WTC11 (cell line): ENCODE results near the gene PCNP. TPM values are rescaled to one million over a fixed set of nuclear protein-coding genes. Genes with fewer than 3 reads are reported as not detected.

Experiments
- ATAC-seq: fragments of 200-7000 bp; cut with Tn5 transposase; 2 replicates; pipeline ENCODE4 v1.10.0; 2021; ENCODE audit warnings: mild to moderate bottlenecking, moderate library complexity
- CTCF ChIA-PET: fragments of 300-600 bp; sonication (Branson Sonifier 250); formaldehyde crosslinking; loops from one replicate; lab custom pipeline; 2021; ENCODE audit warnings: antibody characterized with exemption; lab: Charles Lee
- POLR2A ChIA-PET: fragments of 350-600 bp; sonication (Branson Sonifier 250); formaldehyde crosslinking; loops from one replicate; lab custom pipeline; 2021; ENCODE audit warnings: antibody characterized with exemption; lab: Charles Lee
- DNase-seq: peaks from one replicate; pipeline ENCODE4 v3.0.0; 2021; ENCODE audit warnings: low spot score
- H3K27ac Mint-ChIP-seq: 2 replicates; pipeline ENCODE4 v1.8.0; 2021; ENCODE audit warnings: mixed read lengths
- H3K27me3 Mint-ChIP-seq: 2 replicates; pipeline ENCODE4 v1.8.0; 2021; ENCODE audit warnings: low read depth, mild to moderate bottlenecking, moderate library complexity, mixed read lengths
- H3K36me3 Mint-ChIP-seq: 2 replicates; pipeline ENCODE4 v1.8.0; 2021; ENCODE audit warnings: mixed read lengths
- H3K4me1 Mint-ChIP-seq: 2 replicates; pipeline ENCODE4 v1.8.0; 2022; ENCODE audit warnings: mixed read lengths
- H3K4me3 Mint-ChIP-seq: 2 replicates; pipeline ENCODE4 v1.8.0; 2021; ENCODE audit warnings: mild to moderate bottlenecking, moderate library complexity, mixed read lengths
- H3K9me3 Mint-ChIP-seq: 2 replicates; pipeline ENCODE4 v1.8.0; 2021; ENCODE audit warnings: mixed read lengths
- ATF1 ChIP-seq: sonication (generic); formaldehyde crosslinking; IDR thresholded peaks from 2 replicates; pipeline ENCODE4 v1.8.1; 2023; ENCODE audit warnings: mild to moderate bottlenecking, moderate library complexity, missing genetic modification reagents
- ETV6 ChIP-seq: sonication (generic); formaldehyde crosslinking; IDR thresholded peaks from 2 replicates; pipeline ENCODE4 v1.8.1; 2022; ENCODE audit warnings: mild to moderate bottlenecking, missing genetic modification reagents
- JAZF1 ChIP-seq: fragments of 250-450 bp; sonication (Bioruptor Pico); IDR thresholded peaks from 2 replicates; pipeline ENCODE4 v1.9.0; 2021; ENCODE audit warnings: moderate library complexity, mild to moderate bottlenecking, inconsistent platforms
- NFATC4 ChIP-seq: fragments of 250-450 bp; sonication (Bioruptor Pico); IDR thresholded peaks from 2 replicates; pipeline ENCODE4 v1.9.0; 2021; ENCODE audit warnings: mild to moderate bottlenecking
- PRRX2 ChIP-seq: fragments of 250-450 bp; sonication (Bioruptor Pico); IDR thresholded peaks from 2 replicates; pipeline ENCODE4 v1.8.0; 2021; ENCODE audit warnings: mild to moderate bottlenecking
- RORB ChIP-seq: fragments of 250-450 bp; sonication (Bioruptor Pico); IDR thresholded peaks from 2 replicates; pipeline ENCODE4 v1.9.0; 2021; ENCODE audit warnings: mild to moderate bottlenecking
- total RNA-seq: library from RNA; stranded (reverse); gene quantifications from 3 replicates; pipeline ENCODE4 v1.2.3, GENCODE V29; 2021
- TF ChIP-seq, protein P1 (sequence below): sonication (generic); formaldehyde crosslinking; IDR thresholded peaks from 2 replicates; pipeline ENCODE4 v1.8.0; 2023; ENCODE audit warnings: mild to moderate bottlenecking, missing genetic modification reagents
- TF ChIP-seq, protein P2 (sequence below): sonication (generic); formaldehyde crosslinking; conservative IDR thresholded peaks from 2 replicates; pipeline ENCODE4 v1.8.1; 2023; ENCODE audit warnings: mild to moderate bottlenecking, low read depth, missing genetic modification reagents, moderate library complexity
- TF ChIP-seq, protein P3 (sequence below): sonication (generic); formaldehyde crosslinking; IDR thresholded peaks from 2 replicates; pipeline ENCODE4 v1.8.1; 2022; ENCODE audit warnings: mild to moderate bottlenecking, missing genetic modification reagents, moderate library complexity, borderline replicate concordance
- TF ChIP-seq, protein P4 (sequence below): sonication (generic); formaldehyde crosslinking; IDR thresholded peaks from 2 replicates; pipeline ENCODE4 v1.8.1; 2023; ENCODE audit warnings: mild to moderate bottlenecking, missing genetic modification reagents
- TF ChIP-seq, protein P5 (sequence below): sonication (generic); formaldehyde crosslinking; IDR thresholded peaks from 2 replicates; pipeline ENCODE4 v1.8.1; 2023; ENCODE audit warnings: mild to moderate bottlenecking, missing genetic modification reagents, moderate library complexity
- TF ChIP-seq, protein P6 (sequence below): sonication (generic); formaldehyde crosslinking; IDR thresholded peaks from 2 replicates; pipeline ENCODE4 v1.8.0; 2023; ENCODE audit warnings: missing genetic modification reagents, mild to moderate bottlenecking, borderline replicate concordance

The PCNP gene
- total RNA-seq, 1 experiment from 2014 or later, result 187 TPM

DNA sequence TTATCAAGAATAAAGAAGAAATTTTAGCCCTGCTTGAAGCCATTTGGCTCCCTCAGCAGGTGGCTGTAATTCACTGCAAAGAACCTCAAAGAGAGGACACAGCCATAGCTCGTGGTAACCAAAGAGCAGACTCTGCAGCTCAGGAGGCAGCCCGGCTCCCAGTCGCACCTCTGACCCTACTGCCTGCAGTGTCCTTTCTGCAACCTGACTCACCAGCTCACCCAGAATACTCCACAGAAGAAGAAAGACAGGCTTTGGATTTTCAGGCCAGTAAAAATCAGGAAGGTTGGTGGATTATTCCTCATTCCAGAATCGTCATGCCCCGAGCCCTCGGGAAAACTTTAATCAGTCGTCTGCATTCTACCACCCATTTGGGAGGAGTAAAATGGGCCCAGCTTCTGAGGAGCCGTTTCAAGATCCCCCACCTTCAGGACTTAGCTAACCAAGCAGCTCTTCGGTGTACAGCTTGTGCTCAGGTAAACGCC, 64.3 kb downstream of the PCNP start:
- Mint-ChIP-seq H3K4me3 (no peak overlapping the region), H3K36me3 (no peaks in the 10 kb centered on the region), H3K27me3 (no peaks in the 10 kb centered on the region), H3K9me3 (no peaks in the 10 kb centered on the region), H3K4me1 (peaks cover 29% of the 10 kb centered on the region), H3K27ac (no peak overlapping the region)
- DNase-seq (peak; percentile 22), ATAC-seq (peak; percentile 67)
- ChIA-PET POLR2A (no interaction called here), CTCF (interaction anchor here (0.6 to 1.2 kb wide), 5 partner anchors 10 to 443 kb away, joined by 3 to 6 read pairs (median 4); partner anchors contain the start of gene PCNP)
- TF ChIP-seq, protein P1, sequence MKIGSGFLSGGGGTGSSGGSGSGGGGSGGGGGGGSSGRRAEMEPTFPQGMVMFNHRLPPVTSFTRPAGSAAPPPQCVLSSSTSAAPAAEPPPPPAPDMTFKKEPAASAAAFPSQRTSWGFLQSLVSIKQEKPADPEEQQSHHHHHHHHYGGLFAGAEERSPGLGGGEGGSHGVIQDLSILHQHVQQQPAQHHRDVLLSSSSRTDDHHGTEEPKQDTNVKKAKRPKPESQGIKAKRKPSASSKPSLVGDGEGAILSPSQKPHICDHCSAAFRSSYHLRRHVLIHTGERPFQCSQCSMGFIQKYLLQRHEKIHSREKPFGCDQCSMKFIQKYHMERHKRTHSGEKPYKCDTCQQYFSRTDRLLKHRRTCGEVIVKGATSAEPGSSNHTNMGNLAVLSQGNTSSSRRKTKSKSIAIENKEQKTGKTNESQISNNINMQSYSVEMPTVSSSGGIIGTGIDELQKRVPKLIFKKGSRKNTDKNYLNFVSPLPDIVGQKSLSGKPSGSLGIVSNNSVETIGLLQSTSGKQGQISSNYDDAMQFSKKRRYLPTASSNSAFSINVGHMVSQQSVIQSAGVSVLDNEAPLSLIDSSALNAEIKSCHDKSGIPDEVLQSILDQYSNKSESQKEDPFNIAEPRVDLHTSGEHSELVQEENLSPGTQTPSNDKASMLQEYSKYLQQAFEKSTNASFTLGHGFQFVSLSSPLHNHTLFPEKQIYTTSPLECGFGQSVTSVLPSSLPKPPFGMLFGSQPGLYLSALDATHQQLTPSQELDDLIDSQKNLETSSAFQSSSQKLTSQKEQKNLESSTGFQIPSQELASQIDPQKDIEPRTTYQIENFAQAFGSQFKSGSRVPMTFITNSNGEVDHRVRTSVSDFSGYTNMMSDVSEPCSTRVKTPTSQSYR, result no peak
- TF ChIP-seq RORB (CRISPR knock-in tag) (no peak), NFATC4 (no peak), PRRX2 (CRISPR knock-in tag) (no peak), ETV6 (CRISPR knock-in tag) (no peak), ATF1 (CRISPR knock-in tag) (no peak), JAZF1 (CRISPR knock-in tag) (no peak)
- TF ChIP-seq, protein P2, sequence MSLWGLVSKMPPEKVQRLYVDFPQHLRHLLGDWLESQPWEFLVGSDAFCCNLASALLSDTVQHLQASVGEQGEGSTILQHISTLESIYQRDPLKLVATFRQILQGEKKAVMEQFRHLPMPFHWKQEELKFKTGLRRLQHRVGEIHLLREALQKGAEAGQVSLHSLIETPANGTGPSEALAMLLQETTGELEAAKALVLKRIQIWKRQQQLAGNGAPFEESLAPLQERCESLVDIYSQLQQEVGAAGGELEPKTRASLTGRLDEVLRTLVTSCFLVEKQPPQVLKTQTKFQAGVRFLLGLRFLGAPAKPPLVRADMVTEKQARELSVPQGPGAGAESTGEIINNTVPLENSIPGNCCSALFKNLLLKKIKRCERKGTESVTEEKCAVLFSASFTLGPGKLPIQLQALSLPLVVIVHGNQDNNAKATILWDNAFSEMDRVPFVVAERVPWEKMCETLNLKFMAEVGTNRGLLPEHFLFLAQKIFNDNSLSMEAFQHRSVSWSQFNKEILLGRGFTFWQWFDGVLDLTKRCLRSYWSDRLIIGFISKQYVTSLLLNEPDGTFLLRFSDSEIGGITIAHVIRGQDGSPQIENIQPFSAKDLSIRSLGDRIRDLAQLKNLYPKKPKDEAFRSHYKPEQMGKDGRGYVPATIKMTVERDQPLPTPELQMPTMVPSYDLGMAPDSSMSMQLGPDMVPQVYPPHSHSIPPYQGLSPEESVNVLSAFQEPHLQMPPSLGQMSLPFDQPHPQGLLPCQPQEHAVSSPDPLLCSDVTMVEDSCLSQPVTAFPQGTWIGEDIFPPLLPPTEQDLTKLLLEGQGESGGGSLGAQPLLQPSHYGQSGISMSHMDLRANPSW (CRISPR knock-in tag), result no peak
- TF ChIP-seq, protein P3, sequence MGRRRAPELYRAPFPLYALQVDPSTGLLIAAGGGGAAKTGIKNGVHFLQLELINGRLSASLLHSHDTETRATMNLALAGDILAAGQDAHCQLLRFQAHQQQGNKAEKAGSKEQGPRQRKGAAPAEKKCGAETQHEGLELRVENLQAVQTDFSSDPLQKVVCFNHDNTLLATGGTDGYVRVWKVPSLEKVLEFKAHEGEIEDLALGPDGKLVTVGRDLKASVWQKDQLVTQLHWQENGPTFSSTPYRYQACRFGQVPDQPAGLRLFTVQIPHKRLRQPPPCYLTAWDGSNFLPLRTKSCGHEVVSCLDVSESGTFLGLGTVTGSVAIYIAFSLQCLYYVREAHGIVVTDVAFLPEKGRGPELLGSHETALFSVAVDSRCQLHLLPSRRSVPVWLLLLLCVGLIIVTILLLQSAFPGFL (CRISPR knock-in tag), result no peak
- TF ChIP-seq, protein P4, sequence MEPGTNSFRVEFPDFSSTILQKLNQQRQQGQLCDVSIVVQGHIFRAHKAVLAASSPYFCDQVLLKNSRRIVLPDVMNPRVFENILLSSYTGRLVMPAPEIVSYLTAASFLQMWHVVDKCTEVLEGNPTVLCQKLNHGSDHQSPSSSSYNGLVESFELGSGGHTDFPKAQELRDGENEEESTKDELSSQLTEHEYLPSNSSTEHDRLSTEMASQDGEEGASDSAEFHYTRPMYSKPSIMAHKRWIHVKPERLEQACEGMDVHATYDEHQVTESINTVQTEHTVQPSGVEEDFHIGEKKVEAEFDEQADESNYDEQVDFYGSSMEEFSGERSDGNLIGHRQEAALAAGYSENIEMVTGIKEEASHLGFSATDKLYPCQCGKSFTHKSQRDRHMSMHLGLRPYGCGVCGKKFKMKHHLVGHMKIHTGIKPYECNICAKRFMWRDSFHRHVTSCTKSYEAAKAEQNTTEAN, result no peak
- TF ChIP-seq, protein P5, sequence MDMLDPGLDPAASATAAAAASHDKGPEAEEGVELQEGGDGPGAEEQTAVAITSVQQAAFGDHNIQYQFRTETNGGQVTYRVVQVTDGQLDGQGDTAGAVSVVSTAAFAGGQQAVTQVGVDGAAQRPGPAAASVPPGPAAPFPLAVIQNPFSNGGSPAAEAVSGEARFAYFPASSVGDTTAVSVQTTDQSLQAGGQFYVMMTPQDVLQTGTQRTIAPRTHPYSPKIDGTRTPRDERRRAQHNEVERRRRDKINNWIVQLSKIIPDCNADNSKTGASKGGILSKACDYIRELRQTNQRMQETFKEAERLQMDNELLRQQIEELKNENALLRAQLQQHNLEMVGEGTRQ (CRISPR knock-in tag), result no peak
- TF ChIP-seq, protein P6, sequence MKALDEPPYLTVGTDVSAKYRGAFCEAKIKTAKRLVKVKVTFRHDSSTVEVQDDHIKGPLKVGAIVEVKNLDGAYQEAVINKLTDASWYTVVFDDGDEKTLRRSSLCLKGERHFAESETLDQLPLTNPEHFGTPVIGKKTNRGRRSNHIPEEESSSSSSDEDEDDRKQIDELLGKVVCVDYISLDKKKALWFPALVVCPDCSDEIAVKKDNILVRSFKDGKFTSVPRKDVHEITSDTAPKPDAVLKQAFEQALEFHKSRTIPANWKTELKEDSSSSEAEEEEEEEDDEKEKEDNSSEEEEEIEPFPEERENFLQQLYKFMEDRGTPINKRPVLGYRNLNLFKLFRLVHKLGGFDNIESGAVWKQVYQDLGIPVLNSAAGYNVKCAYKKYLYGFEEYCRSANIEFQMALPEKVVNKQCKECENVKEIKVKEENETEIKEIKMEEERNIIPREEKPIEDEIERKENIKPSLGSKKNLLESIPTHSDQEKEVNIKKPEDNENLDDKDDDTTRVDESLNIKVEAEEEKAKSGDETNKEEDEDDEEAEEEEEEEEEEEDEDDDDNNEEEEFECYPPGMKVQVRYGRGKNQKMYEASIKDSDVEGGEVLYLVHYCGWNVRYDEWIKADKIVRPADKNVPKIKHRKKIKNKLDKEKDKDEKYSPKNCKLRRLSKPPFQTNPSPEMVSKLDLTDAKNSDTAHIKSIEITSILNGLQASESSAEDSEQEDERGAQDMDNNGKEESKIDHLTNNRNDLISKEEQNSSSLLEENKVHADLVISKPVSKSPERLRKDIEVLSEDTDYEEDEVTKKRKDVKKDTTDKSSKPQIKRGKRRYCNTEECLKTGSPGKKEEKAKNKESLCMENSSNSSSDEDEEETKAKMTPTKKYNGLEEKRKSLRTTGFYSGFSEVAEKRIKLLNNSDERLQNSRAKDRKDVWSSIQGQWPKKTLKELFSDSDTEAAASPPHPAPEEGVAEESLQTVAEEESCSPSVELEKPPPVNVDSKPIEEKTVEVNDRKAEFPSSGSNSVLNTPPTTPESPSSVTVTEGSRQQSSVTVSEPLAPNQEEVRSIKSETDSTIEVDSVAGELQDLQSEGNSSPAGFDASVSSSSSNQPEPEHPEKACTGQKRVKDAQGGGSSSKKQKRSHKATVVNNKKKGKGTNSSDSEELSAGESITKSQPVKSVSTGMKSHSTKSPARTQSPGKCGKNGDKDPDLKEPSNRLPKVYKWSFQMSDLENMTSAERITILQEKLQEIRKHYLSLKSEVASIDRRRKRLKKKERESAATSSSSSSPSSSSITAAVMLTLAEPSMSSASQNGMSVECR, result no peak
